Measurements from ENCODE around the gene ZFR.
"Not testable (repeated sequence)": the region's sequence is repeated elsewhere in the genome, so short reads cannot be mapped to it uniquely, and the experiment has no call there.

The ZFR gene

DNA sequence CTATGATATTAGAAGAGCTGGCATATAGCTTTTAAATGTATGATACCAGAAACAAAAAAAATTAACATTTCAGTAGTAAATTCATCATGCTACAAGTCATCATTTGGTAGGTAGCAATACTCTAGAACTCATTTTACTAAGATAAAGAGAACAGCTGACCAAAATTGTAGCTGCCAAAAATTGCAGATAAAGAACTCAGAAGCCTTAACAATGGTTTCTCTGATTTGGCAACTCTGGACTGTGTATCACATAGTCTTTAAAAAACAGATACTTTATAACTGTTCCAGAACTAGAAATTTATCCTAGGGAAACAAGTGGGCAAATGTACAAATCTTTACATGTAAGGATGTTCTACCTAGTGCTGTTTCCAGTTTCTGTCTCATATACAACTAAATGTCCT lies 33.9 kb downstream of the ZFR start:
- no peak for DNase-seq (ENCODE audit: low read depth, low spot score)

DNA sequence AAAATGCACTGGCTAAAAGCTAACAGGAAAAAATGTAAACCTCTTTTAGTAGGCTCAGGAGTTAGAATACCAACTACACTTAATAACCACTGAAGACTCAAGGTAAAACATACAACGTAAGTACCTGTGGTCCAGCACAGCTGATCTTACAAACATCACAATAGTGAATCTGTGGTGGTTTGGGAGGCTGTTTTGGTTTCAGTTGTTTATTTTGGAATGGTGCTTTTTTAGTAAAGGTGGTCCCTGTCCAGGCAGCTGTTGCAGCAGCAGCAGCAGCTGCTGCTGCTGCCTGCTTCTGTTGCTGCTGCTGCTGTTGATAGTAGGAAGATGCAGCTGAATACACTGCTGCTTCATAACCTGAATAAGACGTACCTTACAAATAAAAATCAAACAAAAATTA lies 37.9 kb downstream of the ZFR start:
- no peak for DNase-seq (ENCODE audit: low read depth, low spot score)

DNA sequence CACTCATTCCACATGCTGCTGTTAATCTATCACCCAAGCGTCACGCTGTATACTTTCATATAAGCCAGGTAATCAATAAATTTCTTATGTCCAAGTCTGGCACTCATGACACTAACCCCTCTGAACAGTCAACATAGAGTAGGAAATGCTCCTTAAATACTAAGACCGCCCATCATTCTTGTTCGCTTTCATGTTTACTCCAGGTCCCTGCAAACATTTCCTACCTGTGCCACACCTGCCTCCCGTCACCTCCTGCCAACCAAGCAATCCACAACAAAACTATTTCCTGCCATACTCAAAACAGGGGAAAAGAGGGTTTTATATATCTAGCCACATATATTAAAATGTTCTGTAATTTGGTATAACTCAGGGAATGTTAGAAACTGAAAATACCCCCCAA lies 39.0 kb downstream of the ZFR start:
- DNase-seq (ENCODE audit: low read depth, low spot score) = no peak

DNA sequence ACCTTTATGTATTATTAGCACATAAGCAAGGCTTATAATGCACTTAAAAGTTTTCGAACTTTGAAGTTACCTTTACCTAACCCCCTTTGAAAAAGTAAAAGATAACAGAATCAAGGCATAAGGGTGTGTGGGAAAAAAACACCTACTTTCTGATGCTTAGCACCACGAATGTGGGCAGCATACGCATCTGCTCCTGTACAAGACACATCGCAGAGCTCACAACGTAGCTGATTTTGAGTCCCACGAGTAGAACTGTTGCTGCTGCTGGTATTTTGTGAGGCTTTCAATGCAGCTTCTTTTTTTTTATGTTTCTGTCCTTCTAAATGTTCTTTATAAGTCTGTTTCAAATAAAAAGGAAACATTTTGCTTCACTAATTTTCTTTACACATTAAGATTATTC lies 40.8 kb downstream of the ZFR start:
- DNase-seq (ENCODE audit: low read depth, low spot score) = no peak

DNA sequence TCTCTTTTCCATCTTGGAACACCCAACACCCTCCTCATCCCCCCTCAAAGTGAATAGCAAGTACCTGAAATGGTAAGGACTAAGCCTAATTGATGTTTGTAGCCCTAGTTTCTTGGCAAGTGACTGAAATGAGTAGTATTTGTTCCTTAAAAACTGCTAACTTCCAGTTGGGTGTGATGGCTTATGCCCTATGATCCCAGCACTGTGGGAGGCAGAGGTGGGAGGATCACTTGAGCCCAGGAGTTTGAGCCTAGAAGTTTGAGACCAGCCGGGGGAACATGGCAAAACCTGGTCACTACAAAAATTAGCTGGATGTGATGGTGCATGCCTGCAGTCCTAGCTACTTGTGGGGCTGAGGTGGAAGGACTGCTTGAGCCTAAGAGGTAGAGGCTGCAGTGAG lies 44.1 kb downstream of the ZFR start:
- DNase-seq (ENCODE audit: low read depth, low spot score) = no peak

DNA sequence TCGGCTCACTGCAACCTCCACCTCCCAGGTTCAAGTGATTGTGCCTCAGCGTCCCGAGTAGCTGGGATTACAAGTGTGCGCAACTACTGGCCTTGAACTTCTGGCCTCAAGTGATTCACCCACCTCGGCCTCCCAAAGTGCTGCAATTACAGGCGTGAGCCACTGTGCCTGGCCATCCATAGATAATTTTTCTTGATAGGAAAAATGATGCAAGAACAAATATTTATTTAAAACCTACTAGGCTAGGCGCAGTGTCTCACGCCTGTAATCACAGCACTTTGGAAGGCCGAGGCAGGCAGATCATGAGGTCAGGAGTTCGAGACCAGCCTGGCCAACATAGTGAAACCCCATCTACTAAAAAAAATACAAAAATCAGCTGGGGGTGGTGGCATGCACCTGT lies 45.8 kb downstream of the ZFR start:
- not testable (repeated sequence) for DNase-seq (ENCODE audit: low read depth, low spot score)

DNA sequence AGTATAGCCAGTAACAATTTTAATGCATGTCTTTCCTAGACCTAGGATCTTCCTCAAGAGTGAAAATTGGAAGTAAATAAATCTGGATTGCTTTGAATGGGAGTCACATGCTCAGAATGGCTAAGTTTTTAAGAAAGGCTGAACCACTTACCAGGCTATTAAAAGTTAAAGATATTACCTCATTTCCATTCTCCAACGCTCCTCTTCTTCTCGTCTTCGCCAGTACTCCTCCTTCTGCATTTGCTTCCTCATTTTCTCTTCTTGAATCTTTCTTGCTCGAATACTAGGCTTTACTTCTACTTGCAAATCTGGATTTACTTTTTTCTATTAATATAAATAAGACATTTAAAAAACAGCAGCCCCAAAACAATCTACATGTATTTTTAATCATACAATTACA lies 49.6 kb downstream of the ZFR start:
- no peak for DNase-seq (ENCODE audit: low read depth, low spot score)

DNA sequence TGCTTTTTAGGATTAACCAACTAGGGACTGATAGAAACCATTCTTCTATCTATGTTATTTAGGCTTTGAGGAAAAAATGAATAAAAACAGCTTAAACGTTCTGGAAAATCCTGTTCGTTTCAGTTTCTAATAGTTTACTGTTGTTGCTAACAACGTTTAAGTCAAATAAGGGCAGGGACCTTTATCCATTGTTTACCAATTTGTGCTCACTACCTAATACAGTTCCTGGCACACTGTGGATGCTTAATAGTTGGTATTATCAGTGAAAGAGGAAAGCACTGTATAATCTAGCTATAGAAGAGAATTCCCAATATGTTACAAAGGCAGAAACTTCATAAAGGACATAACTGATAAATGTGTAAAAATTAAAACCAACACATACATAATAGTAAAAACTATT lies 52.5 kb downstream of the ZFR start:
- no peak for DNase-seq (ENCODE audit: low read depth, low spot score)

DNA sequence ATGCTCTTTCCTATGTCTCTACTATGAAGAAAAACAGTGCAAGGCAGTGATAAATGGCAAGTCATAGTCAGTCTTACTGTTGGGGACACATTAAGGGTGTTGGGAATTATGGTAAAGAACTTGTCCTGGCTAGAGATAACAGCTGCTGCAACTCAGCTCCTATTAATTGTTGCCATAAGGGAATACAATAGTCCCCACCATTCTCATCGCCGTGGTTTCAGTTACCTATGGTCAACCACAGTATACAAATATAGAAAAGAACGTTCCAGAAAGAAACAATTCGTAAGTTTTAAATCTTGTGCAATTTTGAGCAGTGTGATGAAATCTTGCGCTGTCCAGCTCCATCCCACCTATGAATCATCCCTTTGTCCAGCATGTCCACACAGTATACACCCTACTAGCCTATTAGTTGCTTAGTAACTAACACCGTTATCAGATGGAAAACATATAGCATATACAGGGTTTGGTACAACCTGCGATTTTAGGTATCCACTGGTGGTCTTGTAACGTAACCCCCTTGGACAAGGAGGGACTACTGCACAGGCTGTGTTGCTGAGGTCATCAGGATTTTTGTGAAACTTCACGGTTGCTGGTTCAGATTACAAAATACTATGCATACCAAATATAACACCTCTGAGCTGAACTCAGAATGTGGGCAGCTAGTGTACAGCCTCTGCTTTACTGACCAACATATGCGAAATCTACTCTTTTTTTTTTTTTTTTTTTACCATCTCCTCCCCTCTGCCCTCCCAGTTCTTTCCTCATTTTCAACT lies 53.5 kb downstream of the ZFR start:
- DNase-seq (ENCODE audit: low read depth, low spot score) = no peak

DNA sequence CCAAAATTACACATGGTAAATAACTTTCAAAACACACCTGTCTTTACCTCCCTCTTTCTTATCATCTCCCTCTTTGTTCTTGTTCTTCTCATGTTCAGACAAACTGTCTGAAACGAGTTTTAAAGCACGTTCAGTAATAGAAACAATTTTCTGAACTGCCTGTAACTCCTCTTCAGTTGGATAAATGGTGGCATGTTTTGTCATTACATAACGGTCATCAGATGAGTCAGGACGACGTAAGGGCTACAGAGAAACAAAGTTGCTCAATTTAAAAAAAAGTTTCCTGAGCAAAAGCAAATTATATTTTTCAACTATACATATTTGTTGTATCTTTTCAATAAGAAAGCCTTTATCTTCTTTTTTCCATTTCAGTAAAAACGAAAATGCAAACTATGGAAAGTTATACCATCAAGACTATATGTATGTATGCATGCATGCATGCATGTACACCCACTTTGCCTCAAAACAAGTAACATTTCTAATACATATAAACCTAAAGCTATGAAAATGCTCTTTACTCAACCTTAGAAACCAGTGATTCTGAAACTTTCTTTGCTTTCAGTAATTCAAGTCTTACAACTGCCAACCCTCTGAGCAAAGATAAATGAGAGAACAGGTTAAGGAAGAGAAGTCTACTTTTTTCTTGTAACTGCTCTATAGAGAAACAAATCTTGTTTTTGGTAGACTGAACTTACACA lies 56.0 kb downstream of the ZFR start:
- no peak for DNase-seq (ENCODE audit: low read depth, low spot score)

DNA sequence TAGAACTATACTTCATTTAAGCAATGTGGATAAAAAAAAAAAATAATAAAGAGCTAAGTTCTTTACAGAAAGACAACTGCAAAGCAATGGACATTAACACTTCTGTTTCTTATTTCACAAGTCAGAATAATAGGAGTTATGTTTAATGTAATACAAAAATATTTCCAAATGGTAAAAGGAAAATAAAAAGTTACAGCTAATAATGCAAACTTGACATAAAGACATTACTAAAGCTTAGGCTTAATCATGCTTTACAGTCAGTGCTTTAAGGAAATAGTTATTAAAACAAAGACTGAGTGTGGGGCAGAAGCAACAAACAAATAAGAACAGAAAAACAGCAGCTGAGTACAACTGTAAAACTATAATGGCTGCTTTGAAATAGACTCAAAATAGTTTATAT lies 56.7 kb downstream of the ZFR start:
- DNase-seq (ENCODE audit: low read depth, low spot score) = no peak

DNA sequence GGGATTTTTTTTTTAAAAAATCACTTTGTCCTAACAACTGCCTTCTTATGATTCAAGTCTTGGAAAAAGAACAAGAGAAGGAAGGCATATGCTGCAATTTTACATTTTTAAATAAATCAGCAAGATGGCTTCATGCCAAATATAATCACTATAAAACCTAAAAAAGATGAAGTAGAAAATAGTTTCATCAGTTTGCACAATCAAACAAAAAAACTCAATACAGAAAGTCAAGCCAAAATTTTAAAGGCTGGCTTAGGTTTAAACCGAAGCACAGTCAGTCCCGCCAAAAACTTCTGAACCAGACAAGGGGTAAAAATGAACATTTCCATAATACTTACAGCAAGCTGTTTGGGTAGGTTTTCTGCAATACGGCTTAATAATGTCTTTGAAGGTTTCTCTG lies 57.3 kb downstream of the ZFR start:
- no peak for DNase-seq (ENCODE audit: low read depth, low spot score)

DNA sequence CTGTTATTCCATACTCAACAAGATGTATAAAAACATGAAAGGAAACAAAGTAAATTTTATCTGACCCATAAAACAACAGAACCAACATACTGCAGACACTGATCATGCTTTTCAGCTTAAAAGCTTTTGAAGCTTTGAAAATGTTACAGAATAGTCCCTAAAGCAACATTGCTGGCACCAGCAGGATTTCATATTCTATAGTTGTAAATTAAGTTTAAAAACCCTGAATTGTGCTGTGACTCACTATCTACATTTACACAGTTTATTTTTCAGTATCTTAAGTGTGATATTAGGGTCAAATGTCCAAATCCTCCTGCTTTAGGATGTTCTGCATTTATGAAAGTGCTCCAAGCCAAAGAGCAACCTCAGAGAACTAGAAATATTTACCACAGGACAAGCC lies 59.9 kb downstream of the ZFR start:
- no peak for DNase-seq (ENCODE audit: low read depth, low spot score)

DNA sequence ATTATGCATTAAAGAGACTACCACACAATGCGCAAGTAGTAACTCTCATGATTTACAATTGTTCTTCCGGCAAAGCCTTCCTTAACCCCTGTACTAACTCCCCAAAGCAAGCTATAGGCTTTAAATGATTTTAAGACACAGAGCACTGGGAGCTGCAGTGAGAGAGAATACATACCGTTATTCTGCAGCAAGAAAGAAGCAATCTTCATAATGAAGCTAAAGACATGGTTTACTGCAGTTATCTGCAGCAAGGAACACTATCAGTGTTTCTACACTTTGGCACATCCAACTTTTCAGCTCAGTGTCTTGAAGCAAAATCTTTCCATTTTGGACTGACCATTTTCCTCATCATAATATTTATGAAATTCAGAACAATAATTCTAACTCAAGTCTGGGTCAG lies 61.0 kb downstream of the ZFR start:
- DNase-seq (ENCODE audit: low read depth, low spot score) = no peak

DNA sequence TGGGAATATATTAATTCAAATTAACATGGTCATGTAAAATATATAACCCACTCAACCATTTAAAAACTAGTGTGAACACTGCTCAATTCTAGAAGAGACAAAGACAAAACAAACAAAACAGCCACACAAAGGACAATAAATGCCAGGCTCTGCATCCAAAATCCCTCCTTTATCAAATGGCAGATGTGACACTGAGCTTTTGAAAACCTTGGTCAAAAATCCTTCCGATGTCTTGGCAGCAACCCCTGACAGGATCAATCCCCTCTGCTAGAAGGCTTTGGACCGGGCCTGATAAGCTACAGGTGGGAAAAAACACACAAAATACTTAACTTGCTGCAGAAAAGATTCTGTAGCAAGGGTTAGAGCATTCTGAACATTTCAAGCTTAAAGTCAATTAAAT lies 61.5 kb downstream of the ZFR start:
- no peak for DNase-seq (ENCODE audit: low read depth, low spot score)

DNA sequence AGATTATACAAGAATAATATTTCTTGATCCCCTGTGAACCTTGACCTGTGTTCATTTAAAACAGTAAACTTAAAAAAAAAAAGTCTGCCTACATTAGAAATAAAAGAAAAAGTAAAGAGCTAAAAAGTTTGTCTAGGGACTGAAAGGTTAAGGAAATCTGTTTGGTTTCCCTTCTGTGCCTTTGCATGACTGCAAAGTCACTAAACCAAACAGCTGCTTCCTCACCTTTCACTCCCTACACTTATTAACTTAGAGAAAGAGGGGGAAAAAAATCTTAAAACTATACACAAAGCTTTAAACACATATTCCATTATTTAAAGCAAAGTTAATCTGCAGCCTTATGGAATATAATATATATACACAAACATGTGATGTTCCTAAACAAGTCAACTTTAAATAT lies 65.1 kb downstream of the ZFR start:
- no peak for DNase-seq (ENCODE audit: low read depth, low spot score)

DNA sequence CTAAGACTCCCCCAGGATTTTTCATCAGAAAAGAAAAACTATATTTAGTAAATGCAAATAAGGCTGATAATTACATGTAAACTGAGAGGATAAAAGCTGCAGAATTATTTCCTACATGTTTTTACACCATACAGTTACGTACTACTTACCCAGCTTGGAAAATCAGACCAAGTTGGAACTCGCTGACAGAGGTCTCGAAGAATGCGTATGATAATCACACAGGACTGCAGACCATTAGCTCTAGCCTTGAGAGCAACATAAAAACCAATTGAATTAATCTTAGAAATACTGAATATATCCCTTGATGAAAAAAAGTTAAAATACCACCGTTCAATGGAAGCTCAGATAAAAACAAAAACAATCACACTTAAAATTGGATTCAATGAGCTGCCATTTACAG lies 65.6 kb downstream of the ZFR start:
- no peak for DNase-seq (ENCODE audit: low read depth, low spot score)

DNA sequence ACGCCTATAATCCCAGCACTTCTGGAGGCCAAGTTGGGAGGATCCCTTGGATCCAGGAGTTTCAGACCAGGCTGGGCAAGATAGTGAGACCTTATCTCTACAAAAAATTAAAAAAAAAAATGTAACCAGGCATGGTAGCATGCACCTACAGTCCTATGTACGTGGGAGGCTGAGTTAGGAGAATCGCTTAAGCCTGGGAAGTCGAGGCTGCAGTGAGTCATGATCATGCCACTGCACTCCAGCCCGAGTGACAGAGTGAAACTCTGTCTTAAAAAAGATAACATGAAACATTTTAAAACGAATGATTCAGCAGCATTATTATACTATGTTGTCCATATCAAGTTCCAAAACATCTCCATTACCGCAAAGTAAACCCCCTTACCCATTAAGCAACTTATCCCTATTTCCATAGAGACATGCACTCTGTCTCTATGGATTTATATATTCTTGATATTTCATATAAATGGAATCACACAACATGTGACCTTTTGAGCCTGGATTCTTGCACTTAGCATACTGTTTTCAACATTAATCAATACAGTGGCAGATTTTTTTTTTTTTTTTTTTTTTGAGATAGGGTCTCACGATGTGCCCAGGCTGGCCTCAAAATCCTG lies 74.9 kb downstream of the ZFR start:
- no peak for DNase-seq (ENCODE audit: low read depth, low spot score)

DNA sequence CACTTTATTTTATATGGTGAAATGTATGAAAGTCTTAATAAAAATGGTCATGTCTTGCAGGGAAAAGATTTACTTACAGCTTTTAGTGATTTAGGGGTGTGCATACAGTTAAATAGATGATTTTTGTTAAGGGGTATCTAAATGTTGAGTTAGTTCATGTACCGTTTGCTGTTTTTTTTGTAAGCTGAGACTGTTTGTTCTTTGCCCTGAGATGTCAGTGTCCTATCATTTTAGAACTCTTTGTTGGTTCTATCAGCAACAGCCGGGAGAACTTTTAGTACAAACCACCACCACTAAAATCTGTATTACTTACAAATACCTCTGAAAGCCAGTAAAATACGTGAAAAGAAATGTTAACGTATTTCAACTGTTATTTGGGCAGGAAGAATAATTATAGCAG lies 75.5 kb downstream of the ZFR start:
- no peak for DNase-seq (ENCODE audit: low read depth, low spot score)

DNA sequence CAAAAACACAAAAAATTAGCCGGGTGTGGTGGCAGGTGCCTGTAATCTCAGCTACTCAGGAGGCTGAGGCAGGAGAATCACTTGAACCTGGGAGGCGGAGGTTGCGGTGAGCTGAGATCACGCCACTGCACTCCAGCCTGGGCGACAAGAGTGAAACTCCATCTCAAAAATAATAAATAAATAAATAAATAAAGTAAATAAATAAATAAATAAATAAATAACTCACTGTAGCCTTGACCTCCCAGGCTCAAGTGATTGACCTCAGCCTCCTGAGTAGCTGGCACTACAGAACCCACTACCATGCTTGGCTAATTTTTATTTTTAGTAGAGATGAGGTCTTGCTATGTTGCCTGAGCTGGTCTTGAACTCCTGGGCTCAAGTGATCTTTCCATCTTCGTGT lies 77.3 kb downstream of the ZFR start:
- not testable (repeated sequence) for DNase-seq (ENCODE audit: low read depth, low spot score)

DNA sequence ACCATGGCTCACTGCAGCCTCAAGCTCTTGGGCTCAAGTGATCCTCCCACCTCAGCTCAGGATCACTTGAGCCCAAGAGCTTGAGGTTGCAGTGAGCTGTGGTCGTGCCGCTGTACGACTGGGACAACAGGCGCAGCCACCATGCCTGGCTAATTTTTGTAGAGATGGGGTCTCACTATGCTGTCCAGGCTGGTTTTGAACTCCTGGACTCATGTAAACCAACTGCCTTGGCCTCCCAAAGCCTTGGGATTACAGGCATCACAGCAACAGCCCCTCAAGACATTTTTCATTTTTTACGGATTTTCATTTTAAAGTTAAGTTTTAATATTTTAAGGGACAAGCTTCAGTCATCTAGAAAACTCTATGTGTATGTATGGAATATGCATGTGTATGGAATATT lies 78.9 kb downstream of the ZFR start:
- no peak for DNase-seq (ENCODE audit: low read depth, low spot score)

DNA sequence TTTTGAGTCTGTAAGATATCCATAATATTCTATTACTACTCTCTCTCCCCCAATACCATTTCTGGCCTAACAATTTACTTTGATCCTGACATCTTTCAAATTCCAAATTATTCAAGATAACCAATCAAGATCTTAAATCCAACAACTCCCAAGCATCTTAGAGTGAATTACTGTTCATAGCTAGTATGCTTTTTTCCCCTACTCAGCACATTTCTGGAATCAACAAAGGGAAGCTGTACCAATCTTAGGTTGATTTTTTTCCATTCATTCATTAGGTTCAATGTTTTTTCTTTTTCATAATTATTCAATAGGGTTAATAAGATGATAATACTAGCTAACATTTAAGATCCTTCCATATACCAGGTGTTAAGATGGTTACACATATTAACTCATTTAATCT lies 81.5 kb downstream of the ZFR start:
- DNase-seq (ENCODE audit: low read depth, low spot score) = no peak

DNA sequence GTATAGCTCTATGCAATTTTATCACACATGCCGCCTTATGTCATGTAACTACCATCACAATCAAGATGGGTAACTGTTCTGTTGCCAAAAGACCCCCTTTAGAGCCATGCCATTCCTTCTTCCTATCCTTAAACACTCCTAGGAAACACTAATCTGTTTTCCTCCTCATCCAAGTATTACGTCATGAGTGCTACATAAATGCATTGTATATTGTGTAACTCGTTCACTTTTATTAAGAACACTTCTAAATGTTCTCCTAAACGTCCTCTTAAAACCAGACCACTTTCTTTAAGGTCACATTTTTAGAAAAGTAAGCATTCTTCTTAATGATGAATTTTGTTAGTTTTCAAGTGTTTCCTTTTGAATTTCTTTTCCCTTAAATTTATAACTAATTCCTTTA lies 82.0 kb downstream of the ZFR start:
- no peak for DNase-seq (ENCODE audit: low read depth, low spot score)

Data from ELF-1 (cell line).